AG10803 (cell line): ENCODE results near the gene KRTAP12-2.

Experiments used
- DNase-seq: peaks from one replicate; pipeline ENCODE4 v3.0.0; 2010; ENCODE audit warnings: low read depth
- H3K4me3 ChIP-seq: 2 replicates; pipeline ENCODE4 v1.5.1; 2011; ENCODE audit warnings: mild to moderate bottlenecking, low read length, control low read depth
- CTCF ChIP-seq: conservative IDR thresholded peaks from 2 replicates; pipeline ENCODE4 v1.5.1; 2011; ENCODE audit warnings: mild to moderate bottlenecking, low read length, control low read depth, inconsistent platforms

The KRTAP12-2 gene

GRCh38 chr21:44706026-44706705 is 39.4 kb upstream of the KRTAP12-2 start:
- H3K4me3 ChIP-seq, result no peak overlapping the region
- TF ChIP-seq CTCF, result no peak
- DNase-seq, result no peak

- TF ChIP-seq CTCF, result no peak
- DNase-seq, result no peak
- no peak overlapping the region for H3K4me3 ChIP-seq
Observed at GRCh38 chr21:44704636-44705001, 37.9 kb upstream of the KRTAP12-2 start.

- no peak for DNase-seq
- TF ChIP-seq CTCF, result no peak
- H3K4me3 ChIP-seq, result no peak overlapping the region
Observed at GRCh38 chr21:44703731-44704635, 37.3 kb upstream of the KRTAP12-2 start.

- TF ChIP-seq CTCF, result no peak
- no peak for DNase-seq
- H3K4me3 ChIP-seq, result no peak overlapping the region
Observed at GRCh38 chr21:44702973-44703730, 36.4 kb upstream of the KRTAP12-2 start.

GRCh38 chr21:44702111-44702972 is 35.6 kb upstream of the KRTAP12-2 start:
- no peak for TF ChIP-seq CTCF
- H3K4me3 ChIP-seq, result no peak overlapping the region
- no peak for DNase-seq

GRCh38 chr21:44701541-44701940 is 34.8 kb upstream of the KRTAP12-2 start:
- TF ChIP-seq CTCF, result no peak
- H3K4me3 ChIP-seq, result no peak overlapping the region
- DNase-seq, result no peak
